ENCODE measurements around the gene SNED1.

GRCh38 chr2:241083091-241083415, 84.6 kb downstream of the SNED1 start:
- TF ChIP-seq, protein P1, sequence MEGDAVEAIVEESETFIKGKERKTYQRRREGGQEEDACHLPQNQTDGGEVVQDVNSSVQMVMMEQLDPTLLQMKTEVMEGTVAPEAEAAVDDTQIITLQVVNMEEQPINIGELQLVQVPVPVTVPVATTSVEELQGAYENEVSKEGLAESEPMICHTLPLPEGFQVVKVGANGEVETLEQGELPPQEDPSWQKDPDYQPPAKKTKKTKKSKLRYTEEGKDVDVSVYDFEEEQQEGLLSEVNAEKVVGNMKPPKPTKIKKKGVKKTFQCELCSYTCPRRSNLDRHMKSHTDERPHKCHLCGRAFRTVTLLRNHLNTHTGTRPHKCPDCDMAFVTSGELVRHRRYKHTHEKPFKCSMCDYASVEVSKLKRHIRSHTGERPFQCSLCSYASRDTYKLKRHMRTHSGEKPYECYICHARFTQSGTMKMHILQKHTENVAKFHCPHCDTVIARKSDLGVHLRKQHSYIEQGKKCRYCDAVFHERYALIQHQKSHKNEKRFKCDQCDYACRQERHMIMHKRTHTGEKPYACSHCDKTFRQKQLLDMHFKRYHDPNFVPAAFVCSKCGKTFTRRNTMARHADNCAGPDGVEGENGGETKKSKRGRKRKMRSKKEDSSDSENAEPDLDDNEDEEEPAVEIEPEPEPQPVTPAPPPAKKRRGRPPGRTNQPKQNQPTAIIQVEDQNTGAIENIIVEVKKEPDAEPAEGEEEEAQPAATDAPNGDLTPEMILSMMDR (IDR thresholded peaks at IDR 0.05): no peak
- TF ChIP-seq EZH2phosphoT487 (IDR thresholded peaks at IDR 0.05): no peak
